VCaP (cell line): ENCODE results near the gene KCNIP3.

Source experiments
- H3K27ac ChIP-seq: fragments of 450-650 bp; 2 replicates; pipeline ENCODE4 v1.5.1; 2017
- CTCF ChIP-seq: fragments of 450-650 bp; conservative IDR thresholded peaks from 2 replicates; pipeline ENCODE4 v1.5.1; 2017; ENCODE audit warnings: mild to moderate bottlenecking, moderate library complexity

KCNIP3 gene

GRCh38 chr2:95316466-95317122 is 19.4 kb downstream of the KCNIP3 start:
- no peak overlapping the region for H3K27ac ChIP-seq
- TF ChIP-seq CTCF, result no peak

GRCh38 chr2:95317123-95317500 is 20.0 kb downstream of the KCNIP3 start:
- no peak overlapping the region for H3K27ac ChIP-seq

GRCh38 chr2:95317665-95318425 is 20.7 kb downstream of the KCNIP3 start:
- TF ChIP-seq CTCF, result no peak
- no peak overlapping the region for H3K27ac ChIP-seq

More at GRCh38 chr2:95317123-95317500, 20.0 kb downstream of the KCNIP3 start:
- TF ChIP-seq CTCF, result no peak

GRCh38 chr2:95318431-95319220 is 21.5 kb downstream of the KCNIP3 start:
- H3K27ac ChIP-seq, result no peak overlapping the region
- no peak for TF ChIP-seq CTCF

- H3K27ac ChIP-seq, result no peak overlapping the region
Measured at GRCh38 chr2:95319481-95320343, 22.6 kb downstream of the KCNIP3 start.

GRCh38 chr2:95320344-95320712 is 23.2 kb downstream of the KCNIP3 start:
- H3K27ac ChIP-seq, result no peak overlapping the region

More at GRCh38 chr2:95319481-95320343, 22.6 kb downstream of the KCNIP3 start:
- no peak for TF ChIP-seq CTCF

More at GRCh38 chr2:95320344-95320712, 23.2 kb downstream of the KCNIP3 start:
- TF ChIP-seq CTCF, result no peak
